ENCODE measurements around the gene ACADVL. TPM values are rescaled to one million over a fixed set of nuclear protein-coding genes. Genes with fewer than 3 reads are reported as not detected.
"Not testable (repeated sequence)": the region's sequence is repeated elsewhere in the genome, so short reads cannot be mapped to it uniquely, and the experiment has no call there.

ACADVL gene
- total RNA-seq, 1 experiment from 2014 or later, result 245 TPM

- peak within 1 kb of the TSS; percentile 100 for H3K9ac ChIP-seq (ENCODE audit: low read length)
- peak within 1 kb of the TSS; percentile 90 for H3K4me2 ChIP-seq (ENCODE audit: low read depth, low read length, poor library complexity, severe bottlenecking)
- H3K27me3 ChIP-seq (ENCODE audit: low read length), result no peaks in the 10 kb centered on the region
- H2AFZ ChIP-seq (ENCODE audit: low read length), result 0 out of 2 replicates have a peak within 1 kb of the TSS, but pooled peaks have one; percentile 51
- H3K79me2 ChIP-seq (ENCODE audit: low read length), result peaks cover 34% of the 10 kb centered on the region
- peak within 1 kb of the TSS; percentile 98 for H3K4me3 ChIP-seq (ENCODE audit: low read length)
- H4K20me1 ChIP-seq (ENCODE audit: insufficient read depth, low read depth, low read length), result peaks cover 12% of the 10 kb centered on the region; the same call in 1 of the 2 replicates
- peaks cover 12% of the 10 kb centered on the region; the same call in 1 of the 2 replicates for H3K36me3 ChIP-seq (ENCODE audit: insufficient read depth, low read length)
- peak; percentile 99 for DNase-seq
- H3K27ac ChIP-seq (ENCODE audit: low read length), result peak within 1 kb of the TSS; percentile 94
- H3K9me2 ChIP-seq (replicated peaks; ENCODE audit: insufficient read depth, low read length), result no peaks in the 10 kb centered on the region
- peaks cover 63% of the 10 kb centered on the region for H3K4me1 ChIP-seq (ENCODE audit: low read length)
- no peaks in the 10 kb centered on the region for H3K9me3 ChIP-seq (ENCODE audit: low read length)
Observed at GRCh38 chr17:7239091-7240027, 19.6 kb downstream of the ACADVL start, which contains the start of gene PHF23. Gene PHF23 (minus strand): TSS chr17:7239457. CDS start chr17:7239279, 178 bp downstream.

GRCh38 chr17:7240375-7240774 is 20.6 kb downstream of the ACADVL start:
- peak overlapping the region; percentile 65 for H3K27ac ChIP-seq (ENCODE audit: low read length)
- H2AFZ ChIP-seq (ENCODE audit: low read length), result no peak overlapping the region
- peak overlapping the region; percentile 66 for H3K4me3 ChIP-seq (ENCODE audit: low read length)
- H3K9ac ChIP-seq (ENCODE audit: low read length), result peak overlapping the region; percentile 67
- no peaks in the 10 kb centered on the region for H3K27me3 ChIP-seq (ENCODE audit: low read length)
- peaks cover 12% of the 10 kb centered on the region; the same call in 1 of the 2 replicates for H3K36me3 ChIP-seq (ENCODE audit: insufficient read depth, low read length)
- peaks cover 54% of the 10 kb centered on the region for H3K4me1 ChIP-seq (ENCODE audit: low read length)
- H4K20me1 ChIP-seq (ENCODE audit: insufficient read depth, low read depth, low read length), result peaks cover 12% of the 10 kb centered on the region; the same call in 1 of the 2 replicates
- H3K9me2 ChIP-seq (replicated peaks; ENCODE audit: insufficient read depth, low read length), result no peaks in the 10 kb centered on the region
- peaks cover 34% of the 10 kb centered on the region for H3K79me2 ChIP-seq (ENCODE audit: low read length)
- H3K9me3 ChIP-seq (ENCODE audit: low read length), result no peaks in the 10 kb centered on the region
- peak; percentile 67 for DNase-seq
- peak overlapping the region; percentile 76 for H3K4me2 ChIP-seq (ENCODE audit: low read depth, low read length, poor library complexity, severe bottlenecking)

- peak overlapping the region; percentile 76 for H3K27ac ChIP-seq (ENCODE audit: low read length)
- H3K36me3 ChIP-seq (ENCODE audit: insufficient read depth, low read length), result peaks cover 13% of the 10 kb centered on the region; the same call in 1 of the 2 replicates
- H3K4me2 ChIP-seq (ENCODE audit: low read depth, low read length, poor library complexity, severe bottlenecking), result peak overlapping the region; percentile 76
- H3K27me3 ChIP-seq (ENCODE audit: low read length), result no peaks in the 10 kb centered on the region
- H2AFZ ChIP-seq (ENCODE audit: low read length), result no peak overlapping the region
- DNase-seq, result no peak
- no peaks in the 10 kb centered on the region for H3K9me2 ChIP-seq (replicated peaks; ENCODE audit: insufficient read depth, low read length)
- H3K4me3 ChIP-seq (ENCODE audit: low read length), result peak overlapping the region; percentile 97
- peak overlapping the region; percentile 98 for H3K9ac ChIP-seq (ENCODE audit: low read length)
- no peaks in the 10 kb centered on the region for H3K9me3 ChIP-seq (ENCODE audit: low read length)
- peaks cover 34% of the 10 kb centered on the region for H3K79me2 ChIP-seq (ENCODE audit: low read length)
- peaks cover 12% of the 10 kb centered on the region; the same call in 1 of the 2 replicates for H4K20me1 ChIP-seq (ENCODE audit: insufficient read depth, low read depth, low read length)
- H3K4me1 ChIP-seq (ENCODE audit: low read length), result peaks cover 46% of the 10 kb centered on the region
Observed at GRCh38 chr17:7241090-7241733, 21.5 kb downstream of the ACADVL start.

- peaks cover 37% of the 10 kb centered on the region for H3K79me2 ChIP-seq (ENCODE audit: low read length)
- H3K27me3 ChIP-seq (ENCODE audit: low read length), result no peaks in the 10 kb centered on the region
- H3K9me2 ChIP-seq (replicated peaks; ENCODE audit: insufficient read depth, low read length), result no peaks in the 10 kb centered on the region
- H3K36me3 ChIP-seq (ENCODE audit: insufficient read depth, low read length), result peaks cover 16% of the 10 kb centered on the region; the same call in 1 of the 2 replicates
- DNase-seq, result peak; percentile 97
- H4K20me1 ChIP-seq (ENCODE audit: insufficient read depth, low read depth, low read length), result peaks cover 5% of the 10 kb centered on the region; the same call in 1 of the 2 replicates
- peak within 1 kb of the TSS; percentile 76 for H3K27ac ChIP-seq (ENCODE audit: low read length)
- peaks cover 37% of the 10 kb centered on the region for H3K4me1 ChIP-seq (ENCODE audit: low read length)
- H3K4me2 ChIP-seq (ENCODE audit: low read depth, low read length, poor library complexity, severe bottlenecking), result peak within 1 kb of the TSS; percentile 76
- H2AFZ ChIP-seq (ENCODE audit: low read length), result peak within 1 kb of the TSS; percentile 73; the same call in 1 of the 2 replicates
- H3K9ac ChIP-seq (ENCODE audit: low read length), result peak within 1 kb of the TSS; percentile 98
- no peaks in the 10 kb centered on the region for H3K9me3 ChIP-seq (ENCODE audit: low read length)
- H3K4me3 ChIP-seq (ENCODE audit: low read length), result peak within 1 kb of the TSS; percentile 97
Observed at GRCh38 chr17:7241783-7242716, 22.3 kb downstream of the ACADVL start, which contains the start of gene GABARAP. Gene GABARAP (minus strand): TSS chr17:7242449. CDS start chr17:7242330, 119 bp downstream.

- peaks cover 31% of the 10 kb centered on the region for H3K4me1 ChIP-seq (ENCODE audit: low read length)
- peaks cover 13% of the 10 kb centered on the region; the same call in 1 of the 2 replicates for H3K36me3 ChIP-seq (ENCODE audit: insufficient read depth, low read length)
- no peaks in the 10 kb centered on the region for H4K20me1 ChIP-seq (ENCODE audit: insufficient read depth, low read depth, low read length)
- no peaks in the 10 kb centered on the region for H3K27me3 ChIP-seq (ENCODE audit: low read length)
- peak overlapping the region; percentile 97 for H3K4me3 ChIP-seq (ENCODE audit: low read length)
- H3K27ac ChIP-seq (ENCODE audit: low read length), result peak overlapping the region; percentile 76
- peak overlapping the region; percentile 73; the same call in 1 of the 2 replicates for H2AFZ ChIP-seq (ENCODE audit: low read length)
- H3K9ac ChIP-seq (ENCODE audit: low read length), result peak overlapping the region; percentile 98
- peaks cover 39% of the 10 kb centered on the region for H3K79me2 ChIP-seq (ENCODE audit: low read length)
- H3K4me2 ChIP-seq (ENCODE audit: low read depth, low read length, poor library complexity, severe bottlenecking), result peak overlapping the region; percentile 76
- H3K9me2 ChIP-seq (replicated peaks; ENCODE audit: insufficient read depth, low read length), result no peaks in the 10 kb centered on the region
- DNase-seq, result peak; percentile 97
- no peaks in the 10 kb centered on the region for H3K9me3 ChIP-seq (ENCODE audit: low read length)
Observed at GRCh38 chr17:7242717-7243452, 23.1 kb downstream of the ACADVL start.

GRCh38 chr17:7243453-7243729 is 23.7 kb downstream of the ACADVL start:
- peaks cover 13% of the 10 kb centered on the region; the same call in 1 of the 2 replicates for H3K36me3 ChIP-seq (ENCODE audit: insufficient read depth, low read length)
- H3K79me2 ChIP-seq (ENCODE audit: low read length), result peaks cover 45% of the 10 kb centered on the region

GRCh38 chr17:7243838-7244237 is 24.1 kb downstream of the ACADVL start:
- not testable (repeated sequence) for H3K4me3 ChIP-seq (ENCODE audit: low read length); H3K4me2 ChIP-seq (ENCODE audit: low read depth, low read length, poor library complexity, severe bottlenecking); H3K9ac ChIP-seq (ENCODE audit: low read length); DNase-seq; H3K9me3 ChIP-seq (ENCODE audit: low read length); H4K20me1 ChIP-seq (ENCODE audit: insufficient read depth, low read depth, low read length); H2AFZ ChIP-seq (ENCODE audit: low read length); H3K27me3 ChIP-seq (ENCODE audit: low read length); H3K27ac ChIP-seq (ENCODE audit: low read length); H3K9me2 ChIP-seq (replicated peaks; ENCODE audit: insufficient read depth, low read length)
- H3K4me1 ChIP-seq (ENCODE audit: low read length), result peaks cover 35% of the 10 kb centered on the region
- H3K79me2 ChIP-seq (ENCODE audit: low read length), result peaks cover 46% of the 10 kb centered on the region
- H3K36me3 ChIP-seq (ENCODE audit: insufficient read depth, low read length), result peaks cover 13% of the 10 kb centered on the region; the same call in 1 of the 2 replicates

More at GRCh38 chr17:7243453-7243729, 23.7 kb downstream of the ACADVL start:
- Histone ChIP-seq H3K4me1 (ENCODE audit: low read length) (peaks cover 31% of the 10 kb centered on the region), H3K27me3 (ENCODE audit: low read length) (no peaks in the 10 kb centered on the region), H3K9me3 (ENCODE audit: low read length) (no peaks in the 10 kb centered on the region), H3K4me2 (ENCODE audit: low read depth, low read length, poor library complexity, severe bottlenecking) (peak overlapping the region; percentile 76), H3K9ac (ENCODE audit: low read length) (peak overlapping the region; percentile 98), H2AFZ (ENCODE audit: low read length) (no peak overlapping the region), H4K20me1 (ENCODE audit: insufficient read depth, low read depth, low read length) (no peaks in the 10 kb centered on the region), H3K27ac (ENCODE audit: low read length) (no peak overlapping the region), H3K9me2 (replicated peaks; ENCODE audit: insufficient read depth, low read length) (no peaks in the 10 kb centered on the region), H3K4me3 (ENCODE audit: low read length) (peak overlapping the region; percentile 97; the same call in 1 of the 2 replicates)
- DNase-seq, result no peak
